IPS-NIHi7 (cell line): ENCODE results near the gene CTXN1.
"Not testable (repeated sequence)": the region's sequence is repeated elsewhere in the genome, so short reads cannot be mapped to it uniquely, and the experiment has no call there.

Source experiments
- DNase-seq: peaks from one replicate; pipeline ENCODE4 v3.0.0; 2012; ENCODE audit warnings: mixed read lengths; ENCODE audit errors: extremely low spot score

Gene CTXN1

DNA sequence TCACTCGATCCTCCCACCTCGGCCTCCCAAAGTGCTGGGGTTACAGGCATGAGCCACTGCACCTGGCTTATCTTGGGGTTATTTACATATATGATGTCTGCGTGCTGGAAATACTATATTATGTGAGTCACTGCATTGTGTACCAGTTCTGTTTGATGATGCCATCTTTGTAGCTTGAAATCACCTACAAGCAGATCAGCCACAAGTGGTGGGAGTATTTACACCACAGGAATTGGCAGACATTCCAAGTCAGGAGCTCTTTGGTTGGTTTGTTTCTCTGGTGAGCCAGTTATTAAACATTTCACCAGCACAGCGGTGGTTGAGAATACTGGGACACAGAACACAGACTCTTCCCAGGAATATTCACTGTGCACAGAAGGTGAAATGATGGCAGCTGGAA is 22.0 kb upstream of the CTXN1 start:
- no peak for DNase-seq

DNA sequence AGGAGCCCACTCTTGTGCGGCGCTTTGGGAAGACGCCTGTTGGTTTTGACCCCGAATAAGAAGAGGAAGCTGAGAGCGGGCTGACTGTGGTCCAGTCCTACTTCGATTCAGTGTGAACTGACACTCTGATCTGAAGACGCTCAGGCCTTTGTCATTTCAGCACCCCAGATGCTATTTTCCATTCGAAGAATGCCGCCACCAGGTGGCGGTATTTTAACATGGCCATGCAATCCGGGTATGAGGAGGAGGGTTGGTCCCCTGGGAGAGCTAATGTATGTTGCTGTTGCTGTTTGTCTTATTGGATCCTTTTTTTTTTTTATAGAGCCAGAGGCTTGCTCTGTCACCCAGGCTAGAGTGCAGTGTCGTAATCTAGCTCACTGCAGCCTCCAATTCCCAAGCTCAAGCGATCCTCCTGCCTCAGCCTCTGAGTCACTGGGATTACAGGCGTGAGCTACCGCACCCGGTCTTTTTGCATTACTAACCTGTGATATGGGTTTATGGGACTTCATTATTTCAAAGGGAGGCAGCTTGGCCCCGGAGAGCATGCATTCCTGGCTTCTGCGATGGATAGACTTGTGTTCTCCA is 18.3 kb upstream of the CTXN1 start:
- DNase-seq = peak; percentile 82

DNA sequence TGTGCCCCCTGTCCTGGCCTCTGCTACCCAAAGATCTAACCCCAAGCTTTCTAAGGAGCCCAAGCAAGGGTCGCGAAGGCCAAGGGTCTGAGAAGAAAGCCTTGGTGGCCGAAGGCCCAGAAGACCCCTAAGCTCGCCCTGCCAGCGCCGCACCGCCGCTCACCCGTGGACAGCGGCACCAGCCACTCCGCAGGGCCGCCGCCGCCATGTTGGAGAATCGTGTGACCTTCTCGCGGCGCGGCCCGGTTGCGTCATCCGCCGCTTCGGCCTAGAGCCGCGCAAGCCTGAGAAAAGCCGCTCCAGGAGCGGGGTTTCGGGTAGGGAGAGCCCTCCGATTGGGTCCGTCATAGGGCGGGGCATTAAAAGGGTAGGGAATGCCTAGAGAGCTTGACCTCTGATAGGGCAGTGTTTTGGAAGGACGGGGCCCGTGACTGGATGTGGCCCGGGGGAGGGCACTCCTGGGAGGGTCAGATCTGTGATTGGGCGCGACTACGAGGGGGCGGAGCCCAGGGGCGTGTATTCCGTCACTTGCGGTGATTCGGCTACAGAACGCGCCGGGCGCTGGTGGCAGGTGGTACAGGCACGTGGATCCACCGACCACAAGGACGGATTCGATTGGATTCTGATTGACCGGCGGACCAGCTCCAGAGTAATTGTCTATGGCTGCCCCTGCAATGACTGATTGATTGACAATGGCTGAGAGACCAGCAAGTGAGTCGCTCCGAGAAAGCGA is 17.7 kb upstream of the CTXN1 start, which contains the start of gene TIMM44:
Gene TIMM44 (minus strand): TSS at position 223 of the 733 bp plus-strand sequence. CDS start 15 bp downstream, at position 208.
- DNase-seq = peak; percentile 99

DNA sequence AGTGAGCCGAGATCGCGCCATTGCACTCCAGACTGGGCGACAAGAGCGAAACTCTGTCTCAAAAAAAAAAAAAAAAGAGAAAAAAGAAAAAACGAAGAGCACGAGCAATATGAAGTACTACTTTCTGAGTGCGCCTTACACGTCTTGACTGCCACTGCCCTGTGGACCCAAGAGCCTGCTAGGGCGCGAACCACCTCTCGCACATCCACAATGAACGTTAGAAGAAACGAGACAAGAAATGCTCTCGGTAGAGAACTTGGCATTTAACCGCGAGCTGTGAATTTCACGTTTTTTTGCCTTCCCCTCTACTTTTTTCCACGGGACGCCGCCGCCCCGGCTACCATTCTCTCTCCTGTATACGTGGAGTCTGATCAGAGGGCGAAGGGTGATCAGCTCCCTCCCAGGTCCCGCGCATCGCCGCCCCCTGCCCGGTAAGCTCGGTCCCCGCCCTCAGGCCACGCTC is 17.1 kb upstream of the CTXN1 start:
- DNase-seq = no peak

DNA sequence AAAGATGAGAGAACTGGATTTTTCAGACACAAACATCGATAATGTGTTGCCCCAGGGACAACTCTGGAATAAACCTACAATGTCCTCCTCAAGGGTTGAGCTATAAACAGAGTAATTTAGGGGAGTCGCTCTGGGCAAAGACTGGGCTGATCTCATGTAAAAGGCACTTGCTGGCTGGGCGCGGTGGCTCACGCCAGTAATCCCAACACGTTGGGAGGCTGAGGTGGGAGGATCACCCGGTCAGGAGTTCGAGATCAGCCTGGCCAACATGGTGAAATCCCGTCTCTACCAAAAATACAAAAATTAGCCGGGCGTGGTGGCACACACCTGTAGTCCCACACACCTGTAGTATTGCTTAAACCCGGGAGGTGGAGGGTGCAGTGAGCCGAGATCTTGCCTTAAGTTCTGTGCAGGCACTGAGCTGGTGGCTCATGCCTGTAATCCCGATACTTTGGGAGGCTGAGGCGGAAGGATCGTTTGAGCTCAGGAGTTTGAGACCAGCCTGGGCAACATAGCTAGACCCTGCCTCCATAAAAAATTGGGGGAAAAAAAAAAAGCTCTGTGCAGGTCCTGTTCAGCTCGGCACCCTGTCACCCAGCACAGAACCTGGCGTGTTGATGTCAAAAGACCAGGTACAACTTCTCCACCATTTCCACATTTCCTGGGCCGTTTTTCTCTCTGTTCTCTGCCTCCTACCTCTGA is 16.1 kb upstream of the CTXN1 start:
- no peak for DNase-seq

DNA sequence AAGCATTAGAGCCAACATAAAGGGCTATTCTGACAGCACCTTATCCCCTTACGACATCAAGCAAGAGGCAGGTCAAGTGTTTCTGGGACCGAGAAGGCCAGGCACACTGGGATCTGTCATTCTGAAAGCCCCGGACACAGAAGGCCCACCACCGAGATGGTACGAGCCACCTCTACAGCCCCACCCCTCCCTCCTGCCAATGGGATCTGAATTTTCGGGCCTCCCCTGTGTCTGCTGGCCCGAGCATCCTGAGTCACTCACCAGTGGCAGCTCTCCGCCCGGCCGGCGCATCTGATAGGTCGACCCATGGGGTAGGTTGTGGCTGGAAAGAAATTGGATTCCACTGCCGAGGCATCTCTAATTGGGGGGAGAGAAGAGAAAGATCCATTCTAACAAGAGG is 14.9 kb upstream of the CTXN1 start:
- no peak for DNase-seq

DNA sequence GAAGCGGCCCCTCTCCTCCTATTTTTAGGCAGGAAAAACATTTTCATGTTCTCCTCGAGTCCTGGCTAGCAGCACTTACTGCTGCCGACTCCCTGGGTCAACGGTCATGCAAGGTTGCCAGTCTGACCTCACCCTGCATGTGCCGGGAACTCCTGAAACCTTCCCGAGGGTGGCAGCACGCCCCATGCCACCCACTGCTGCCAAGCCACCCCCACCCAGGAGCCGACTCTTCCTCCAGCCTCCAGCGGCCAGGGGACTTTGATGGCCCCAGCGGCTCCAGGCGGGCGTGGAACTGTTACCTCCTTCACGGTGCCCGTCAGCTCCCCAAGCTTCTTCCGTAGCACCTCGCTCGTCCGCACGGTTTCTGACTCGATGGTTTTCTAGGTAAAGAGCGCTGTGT is 8.8 kb upstream of the CTXN1 start:
- no peak for DNase-seq

DNA sequence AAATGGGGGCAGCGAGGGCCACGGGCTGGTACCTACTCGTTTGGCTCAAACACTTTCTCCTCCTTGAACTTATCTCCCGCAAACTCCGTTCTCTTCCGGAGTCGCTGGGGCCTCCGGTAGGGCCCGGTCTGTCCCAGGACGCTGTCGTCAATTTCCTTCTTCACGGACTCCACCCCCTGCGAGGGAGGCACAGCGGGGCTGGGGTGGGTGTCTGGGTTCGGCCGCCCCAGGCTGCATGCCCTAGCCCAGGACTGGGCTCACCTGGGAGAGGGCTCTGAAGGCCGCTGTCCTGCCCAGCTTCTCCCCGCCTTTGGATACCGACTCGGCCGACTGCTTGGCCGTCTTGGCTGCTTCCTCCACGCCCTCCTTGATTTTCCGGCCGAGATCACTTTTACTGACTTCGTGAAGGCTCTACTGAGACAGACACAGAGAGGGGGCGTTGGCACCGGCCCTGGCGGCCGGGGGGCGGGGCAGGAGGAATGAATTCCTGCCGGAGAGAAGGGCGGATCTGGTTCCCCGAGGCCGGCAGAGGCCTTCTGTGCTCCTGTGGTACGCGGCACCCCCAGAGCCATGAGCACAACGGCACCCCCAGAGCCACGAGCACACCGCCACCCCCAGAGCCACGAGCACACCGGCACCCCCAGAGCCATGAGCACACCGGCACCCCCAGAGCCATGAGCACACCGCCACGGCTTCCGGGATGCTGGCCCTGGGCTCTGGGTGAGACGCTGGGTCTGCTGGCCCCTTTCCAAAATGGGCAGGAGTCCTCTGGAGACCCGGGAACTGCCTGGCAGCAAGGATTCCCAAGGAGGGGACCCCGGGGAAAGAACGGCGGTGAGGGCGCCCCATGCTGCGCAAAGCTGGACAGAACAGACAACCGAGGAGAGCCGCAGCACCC is 8.1 kb upstream of the CTXN1 start:
- DNase-seq = no peak

DNA sequence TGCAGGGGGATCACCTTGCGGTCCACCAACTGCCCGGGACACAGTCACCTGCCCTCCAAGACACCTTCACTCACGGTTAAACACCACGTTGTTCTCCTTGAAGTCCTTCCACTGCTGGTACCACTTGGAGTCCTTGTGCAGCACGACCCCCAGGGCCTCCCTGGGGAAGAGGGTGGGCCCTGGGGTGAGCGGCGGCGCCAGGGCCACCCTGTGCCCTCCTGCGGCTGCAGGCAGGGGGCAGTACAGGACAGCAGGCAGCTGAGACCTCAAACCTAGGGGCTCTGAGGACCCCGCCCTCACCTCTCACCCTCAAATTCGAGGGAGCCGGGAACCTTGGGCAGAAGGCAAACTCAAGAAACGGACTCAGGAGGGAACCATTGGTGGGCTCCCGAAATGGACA is 7.5 kb upstream of the CTXN1 start:
- no peak for DNase-seq

DNA sequence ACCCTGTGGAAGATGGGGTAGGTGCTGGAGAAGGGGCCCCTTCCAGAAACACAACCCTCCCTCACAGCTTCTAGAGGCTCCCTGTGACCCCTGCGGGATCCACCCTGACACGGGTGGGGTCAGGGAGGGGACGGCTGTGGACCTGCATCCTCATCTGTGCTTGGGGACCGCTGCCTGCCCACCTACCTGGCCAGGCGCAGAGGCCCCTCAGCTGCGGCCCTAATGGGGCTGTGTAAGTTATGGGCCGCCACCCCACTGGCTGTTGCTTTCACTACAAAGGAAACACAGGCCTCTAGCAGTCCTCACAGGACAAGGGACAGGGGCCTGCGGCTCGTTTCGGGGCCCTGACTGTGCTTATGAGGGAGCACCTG is 7.0 kb upstream of the CTXN1 start:
- DNase-seq = no peak

DNA sequence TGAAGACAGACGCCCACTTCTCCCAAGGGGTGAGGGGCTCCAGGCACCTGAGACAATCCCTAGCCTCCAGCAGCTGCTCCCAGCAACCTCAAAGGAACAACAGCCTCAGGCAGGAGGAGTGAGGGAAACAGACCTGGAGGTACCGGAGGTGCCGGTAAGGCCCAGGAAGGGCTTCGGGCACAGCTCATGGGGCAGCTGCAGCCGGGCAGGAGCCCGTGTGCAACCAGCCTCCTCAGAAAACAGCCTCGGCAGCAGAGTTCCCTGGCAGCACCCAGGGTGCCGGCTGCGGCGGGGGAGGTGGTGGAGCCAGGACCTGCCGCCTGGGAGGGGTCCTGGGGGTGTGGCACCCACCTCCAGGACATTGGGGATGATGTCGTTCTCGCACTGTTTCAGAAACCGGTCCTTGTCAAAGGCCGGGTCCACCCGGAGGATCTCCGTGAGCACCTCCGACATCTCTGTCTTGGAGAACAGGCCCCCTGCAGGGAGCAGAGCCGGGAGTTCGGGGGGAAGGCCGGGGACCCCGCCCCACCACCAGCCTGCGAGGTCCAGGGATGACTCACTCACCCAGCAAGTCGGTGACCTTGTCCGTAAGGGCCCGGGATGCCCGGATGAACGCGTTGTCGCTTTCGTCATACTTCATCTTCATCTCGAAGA is 6.5 kb upstream of the CTXN1 start:
- DNase-seq = no peak

DNA sequence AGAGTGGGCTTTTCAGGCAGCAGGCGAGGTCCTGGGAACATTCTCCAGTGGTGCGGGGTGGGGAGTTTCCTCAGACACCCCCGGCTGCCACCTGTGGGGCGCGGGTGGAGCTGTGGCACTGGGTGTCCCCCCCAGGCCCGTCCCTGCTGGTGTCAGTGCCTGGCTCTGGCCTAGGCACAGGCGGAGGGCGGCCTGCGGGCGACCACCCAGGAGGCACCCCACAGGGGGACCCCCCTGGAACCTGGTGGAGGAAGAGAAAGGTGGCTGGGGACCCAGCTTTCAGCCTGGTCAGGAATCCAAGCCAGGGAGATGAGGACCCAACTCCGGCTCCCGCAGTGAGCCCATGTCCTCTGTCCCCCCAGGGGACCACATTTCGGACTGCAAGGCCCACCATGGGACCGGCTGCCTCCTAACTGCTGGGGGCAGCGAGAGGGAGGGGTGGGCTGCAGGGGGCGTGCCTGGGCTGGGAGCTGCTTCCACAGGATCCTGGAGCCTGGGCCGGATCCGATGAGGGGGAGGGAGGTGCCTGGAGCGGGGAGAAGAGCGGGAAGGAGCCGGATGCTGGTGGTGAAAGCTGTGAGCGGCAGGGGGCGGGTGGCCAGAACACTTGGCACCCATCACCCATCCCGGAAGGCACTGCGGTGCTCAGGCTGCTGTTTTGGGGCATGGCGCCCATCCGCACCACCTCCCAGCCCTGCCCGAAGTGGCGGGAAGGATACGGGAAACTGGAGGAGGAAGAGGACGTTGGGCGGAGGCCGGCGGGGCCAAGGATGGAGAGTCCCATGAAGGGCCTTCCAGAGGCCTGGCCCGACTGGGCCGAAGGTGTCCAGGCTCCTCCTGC is 5.5 kb upstream of the CTXN1 start:
- DNase-seq = no peak

DNA sequence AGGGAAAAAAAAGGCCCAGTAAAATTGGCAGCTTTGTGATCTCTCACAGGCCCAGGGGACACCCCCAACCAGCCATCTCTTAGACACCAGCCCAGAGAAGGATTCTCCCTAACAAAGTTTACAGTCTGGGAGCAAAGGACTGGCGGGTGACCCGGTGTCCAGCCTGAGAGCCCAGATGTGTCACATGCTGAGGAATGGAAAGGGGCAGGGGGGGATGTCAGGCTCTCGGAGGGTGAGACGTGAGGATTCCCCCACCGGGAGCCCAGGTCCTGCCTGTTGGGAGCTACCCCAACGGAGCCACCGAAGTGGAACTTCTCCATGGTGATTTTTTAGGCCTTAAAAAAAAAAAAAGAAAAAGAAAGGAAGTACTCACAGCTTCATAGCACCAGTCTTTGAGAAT is 4.8 kb upstream of the CTXN1 start:
- no peak for DNase-seq

DNA sequence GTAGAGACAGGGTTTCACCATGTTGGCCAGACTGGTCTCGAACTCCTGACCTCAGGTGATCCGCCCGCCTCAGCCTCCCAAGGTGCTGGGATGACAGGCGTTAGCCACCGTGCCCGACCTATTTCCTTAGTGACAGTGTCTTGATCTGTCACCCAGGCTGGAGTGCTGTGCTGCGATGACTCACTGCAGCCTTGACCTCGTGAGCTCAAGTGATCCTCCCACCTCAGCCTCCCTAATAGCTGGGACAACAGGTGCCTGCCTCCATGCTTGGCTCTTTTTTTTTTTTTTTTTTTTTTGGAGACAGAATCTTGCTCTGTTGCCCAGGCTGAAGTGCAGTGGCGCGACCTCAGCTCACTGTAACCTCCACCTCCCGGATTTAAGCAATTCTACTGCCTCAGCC is 4.1 kb upstream of the CTXN1 start:
- DNase-seq = not testable (repeated sequence)

DNA sequence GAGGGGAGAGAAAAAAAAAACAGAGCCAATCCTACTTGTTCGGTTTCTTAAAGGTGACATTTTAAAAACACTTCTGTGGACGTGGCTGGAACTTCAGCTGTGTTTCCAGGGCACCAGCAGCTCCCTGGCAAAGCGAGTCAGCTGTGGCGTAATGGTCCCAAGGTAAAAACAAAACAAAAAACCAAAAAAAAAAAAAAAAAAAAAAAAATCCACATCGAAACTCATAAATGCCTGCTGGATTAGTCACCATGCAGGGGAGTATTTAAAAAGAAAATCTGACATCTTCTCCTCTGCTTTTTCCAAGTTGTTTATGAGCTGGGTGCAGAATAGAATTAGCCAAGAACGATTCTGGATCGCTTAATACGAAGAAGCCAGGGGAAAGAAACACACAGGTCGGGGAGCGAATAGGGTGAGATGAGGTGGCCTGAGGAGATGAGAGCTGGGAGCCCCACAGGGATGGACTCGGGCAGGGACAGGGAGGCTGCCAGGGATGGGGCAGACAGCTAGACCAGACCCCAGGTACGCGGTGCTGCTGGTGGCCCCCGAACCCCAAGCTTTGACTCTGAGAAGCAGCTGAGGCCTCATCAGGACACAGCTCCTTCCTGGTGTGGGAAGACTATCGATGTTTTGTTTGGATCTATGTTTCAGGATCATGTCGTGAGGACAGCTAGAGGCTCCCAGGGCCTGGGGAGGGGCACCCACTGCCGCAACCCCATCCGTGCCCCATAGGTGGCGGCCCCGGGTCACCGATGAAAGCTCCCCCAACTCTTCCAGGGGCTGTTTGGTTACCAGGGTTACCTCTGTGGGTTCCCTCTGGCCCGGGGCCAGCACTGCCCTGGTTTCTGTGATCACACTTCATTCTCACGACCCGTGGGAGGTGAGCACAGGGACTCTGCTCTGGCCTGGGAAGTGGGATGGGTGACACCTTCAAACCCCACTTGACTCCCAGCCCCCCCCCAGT is 3.1 kb upstream of the CTXN1 start:
- DNase-seq = peak; percentile 76

DNA sequence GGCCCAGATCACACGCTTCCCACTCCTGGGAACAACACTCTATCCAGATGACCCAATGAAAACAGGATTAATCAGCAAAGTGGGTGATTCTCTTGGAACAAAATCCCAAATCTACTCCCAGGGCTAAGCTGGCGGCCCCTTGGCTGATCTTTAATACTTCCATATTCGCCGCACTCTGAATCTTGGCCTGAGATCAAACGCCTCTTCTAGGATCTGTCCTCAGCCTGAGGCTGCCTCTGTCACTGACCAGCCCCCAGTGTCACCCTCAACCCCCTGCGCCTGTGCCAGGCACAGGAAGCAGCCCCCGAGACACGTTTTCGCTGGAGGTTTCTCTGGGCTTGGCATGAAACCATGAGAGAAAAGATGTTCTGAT is 2.4 kb upstream of the CTXN1 start:
- DNase-seq = no peak

DNA sequence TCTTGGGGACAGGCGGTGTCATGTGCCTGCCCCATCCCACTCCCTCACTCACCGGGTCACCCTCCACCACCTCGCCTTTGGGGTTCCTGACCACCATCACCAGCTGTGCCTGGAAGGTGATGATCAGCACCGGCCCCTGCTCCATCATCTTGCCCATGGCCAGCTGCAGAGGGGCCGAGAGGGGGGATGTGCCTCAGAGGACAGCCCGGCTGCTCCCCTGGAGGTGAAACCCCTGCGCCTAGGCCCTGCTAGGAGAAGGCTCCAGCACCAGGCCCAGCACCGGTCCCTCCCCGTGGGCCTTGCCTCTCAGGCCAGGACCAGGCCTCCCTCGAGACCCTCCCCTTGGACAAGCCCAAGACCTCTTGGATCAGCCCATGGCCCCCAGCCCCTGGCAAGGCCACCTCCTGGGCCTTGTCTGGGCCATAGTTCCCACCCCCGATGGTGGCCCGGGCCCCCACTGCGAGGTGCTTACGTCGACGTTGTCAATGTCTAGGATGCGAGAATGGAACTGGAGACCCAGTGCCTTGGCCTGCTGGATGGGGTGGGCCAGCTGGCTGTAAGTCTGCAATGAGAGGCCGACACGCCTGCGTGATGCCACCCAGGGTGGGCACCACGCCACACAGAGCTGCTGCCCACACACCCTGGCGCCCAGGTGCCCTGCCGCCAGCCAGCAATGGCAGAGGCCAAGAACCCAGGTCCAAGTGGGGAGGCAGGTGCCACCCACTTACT is 1.8 kb upstream of the CTXN1 start:
- no peak for DNase-seq

DNA sequence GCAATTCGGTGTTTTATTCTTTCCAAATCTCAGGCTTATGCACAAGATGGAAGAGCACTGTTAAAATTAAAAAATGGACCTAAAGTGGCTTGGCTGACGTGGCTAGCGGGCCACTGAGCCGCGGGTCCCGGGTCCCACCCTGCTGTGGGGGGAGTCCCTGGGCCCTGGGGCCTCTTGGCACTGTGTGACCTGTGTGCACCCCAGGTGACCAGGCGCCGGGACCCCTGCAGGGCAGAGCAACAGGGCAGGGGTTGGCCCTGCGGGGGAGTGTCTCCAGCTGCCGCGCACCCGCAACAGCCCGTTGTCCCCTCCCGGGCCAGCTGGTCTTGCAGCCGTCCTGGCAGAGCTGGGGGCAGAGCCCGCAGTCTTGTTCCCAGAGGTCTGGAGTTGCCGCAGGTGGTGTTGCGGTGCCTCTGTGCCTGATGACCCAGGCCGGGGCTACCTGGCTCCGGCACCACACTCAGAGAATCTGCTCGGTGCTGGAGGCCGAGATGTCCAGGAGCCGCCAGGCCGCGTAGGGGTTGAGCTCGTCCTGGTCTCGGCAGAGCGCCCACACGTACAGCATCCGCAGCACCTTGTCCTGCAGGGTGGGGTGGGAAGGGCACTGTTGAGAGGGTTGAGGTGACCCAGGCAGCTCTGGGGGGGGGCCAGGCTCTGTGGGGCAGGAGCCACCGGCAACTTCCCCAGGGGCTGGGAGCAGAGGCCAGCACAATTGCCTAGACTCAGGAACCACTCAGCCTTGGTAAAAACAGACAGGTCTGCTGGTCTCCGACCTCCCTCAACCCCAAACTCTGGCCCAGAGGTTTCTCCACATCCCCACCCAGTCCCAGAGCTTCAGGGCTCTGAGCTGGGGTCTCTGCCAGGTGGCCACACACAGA is 1.0 kb upstream of the CTXN1 start:
- no peak for DNase-seq
